Prostate gland (tissue), 2 donors: ENCODE data around the gene DSCAML1. TPM values are rescaled to one million over a fixed set of nuclear protein-coding genes. Genes with fewer than 3 reads are reported as not detected.

Experiments used
- DNase-seq: peaks from one replicate; pipeline ENCODE4 v3.0.0-alpha.2; 2019; ENCODE audit warnings: low spot score
- H3K27ac ChIP-seq, 2 donors: fragments of 200-600 bp; sonication (generic); 2 replicates each; pipeline ENCODE4 v1.5.1; 2017 to 2019
- H3K27me3 ChIP-seq: fragments of 200-600 bp; sonication (generic); replicated peaks from 2 replicates; pipeline ENCODE4 v1.5.1; 2019; ENCODE audit not compliant: insufficient read depth
- H3K36me3 ChIP-seq, 2 donors: fragments of 200-600 bp; sonication (generic); 1 replicate in 1 of 2; 2 replicates in 1 of 2; pipeline versions ENCODE4 v1.5.1 to v1.8.1; 2017 to 2019
- H3K4me1 ChIP-seq: fragments of 200-600 bp; sonication (generic); replicated peaks from 2 replicates; pipeline ENCODE4 v1.5.1; 2019
- H3K4me3 ChIP-seq, 2 donors: fragments of 200-600 bp; sonication (generic); 2 replicates each; pipeline ENCODE4 v1.5.1; 2017 to 2019
- H3K9me3 ChIP-seq: fragments of 200-600 bp; sonication (generic); 2 replicates; pipeline ENCODE4 v1.5.1; 2017
- POLR2A ChIP-seq: fragments of 450-650 bp; IDR thresholded peaks from one replicate; pipeline ENCODE4 v1.6.1; 2016; ENCODE audit warnings: antibody characterized with exemption, mild to moderate bottlenecking
- POLR2AphosphoS5 ChIP-seq: sonication (generic); formaldehyde crosslinking; IDR thresholded peaks from one replicate; pipeline ENCODE4 v1.6.1; 2017; ENCODE audit warnings: antibody characterized with exemption
- WGBS: methylation state at CpG from one replicate; pipeline ENCODE4 v1.1.5; 2018; 5-methylcytosine and 5-hydroxymethylcytosine counted together
- intact Hi-C: fragments of 100-400 bp; cut with DNase I; formaldehyde crosslinking; loops from one replicate; pipeline ENCODE4 v1.14.2; 2022
- total RNA-seq, 2 donors: library from RNA; depleted of rRNA; stranded (reverse); fragments of >200 nt; gene quantifications; one replicate each; pipeline ENCODE4 v1.1.0, GENCODE V29; 2016
- TF ChIP-seq, protein P1 (sequence below), 4 experiments: fragments of 200-600 bp in 2 of 4; fragments of 450-650 bp in 2 of 4; sonication (generic) in 2 of 4; IDR thresholded peaks; 1 replicate in 3 of 4; 2 replicates in 1 of 4; pipeline ENCODE4 v1.5.1; 2016 to 2019; ENCODE audit warnings: antibody characterized with exemption in 4 of 4, mild to moderate bottlenecking in 2 of 4, moderate library complexity in 2 of 4

Gene DSCAML1
- total RNA-seq, 2 donors from 2014 or later: 0.14 to 2.8 TPM

DNA sequence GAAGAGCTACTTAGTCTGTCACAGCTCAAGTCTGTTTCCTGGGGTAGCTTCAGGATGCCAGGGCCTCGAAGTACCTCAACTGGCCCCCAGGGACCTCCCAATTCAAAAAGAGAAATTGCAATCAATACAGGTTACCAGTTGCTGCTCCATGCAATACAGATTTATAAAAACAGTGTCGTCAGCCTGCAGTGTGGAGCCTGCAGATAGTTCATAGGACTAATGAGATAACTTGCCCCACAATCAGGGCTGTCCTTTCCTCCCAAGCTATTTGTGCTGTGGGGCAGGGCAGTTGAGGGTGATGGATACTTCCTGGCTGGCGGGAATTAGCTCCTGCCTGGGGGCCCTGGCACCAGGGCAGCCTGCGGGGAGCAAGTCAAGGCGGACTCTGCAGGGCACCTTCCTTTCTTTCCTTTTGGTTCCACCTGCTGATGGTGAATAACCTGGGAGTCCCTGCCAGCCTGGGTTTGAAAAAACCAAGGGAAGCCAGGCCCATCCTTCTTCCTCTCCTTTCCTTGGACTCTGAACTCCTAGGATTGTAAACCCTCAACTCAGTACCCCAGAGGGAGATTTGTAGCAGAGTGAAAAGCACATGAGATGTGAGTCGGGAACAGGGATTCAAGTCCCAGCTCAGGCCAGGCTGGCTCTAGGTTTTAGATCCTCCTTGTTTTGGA is 252.8 kb downstream of the DSCAML1 start:
- DNase-seq: no peak
- intact Hi-C loops: no loop called here
- Histone ChIP-seq H3K36me3 (no peaks in the 10 kb centered on the region), H3K27me3 (no peaks in the 10 kb centered on the region), H3K27ac (no peak overlapping the region), H3K4me3 (no peak overlapping the region), H3K4me1 (no peaks in the 10 kb centered on the region), H3K9me3 (no peaks in the 10 kb centered on the region)
- WGBS: 82% methylated on average over 6 of the region's 6 CpGs
- TF ChIP-seq POLR2A (no peak), POLR2AphosphoS5 (no peak)
- TF ChIP-seq, protein P1, sequence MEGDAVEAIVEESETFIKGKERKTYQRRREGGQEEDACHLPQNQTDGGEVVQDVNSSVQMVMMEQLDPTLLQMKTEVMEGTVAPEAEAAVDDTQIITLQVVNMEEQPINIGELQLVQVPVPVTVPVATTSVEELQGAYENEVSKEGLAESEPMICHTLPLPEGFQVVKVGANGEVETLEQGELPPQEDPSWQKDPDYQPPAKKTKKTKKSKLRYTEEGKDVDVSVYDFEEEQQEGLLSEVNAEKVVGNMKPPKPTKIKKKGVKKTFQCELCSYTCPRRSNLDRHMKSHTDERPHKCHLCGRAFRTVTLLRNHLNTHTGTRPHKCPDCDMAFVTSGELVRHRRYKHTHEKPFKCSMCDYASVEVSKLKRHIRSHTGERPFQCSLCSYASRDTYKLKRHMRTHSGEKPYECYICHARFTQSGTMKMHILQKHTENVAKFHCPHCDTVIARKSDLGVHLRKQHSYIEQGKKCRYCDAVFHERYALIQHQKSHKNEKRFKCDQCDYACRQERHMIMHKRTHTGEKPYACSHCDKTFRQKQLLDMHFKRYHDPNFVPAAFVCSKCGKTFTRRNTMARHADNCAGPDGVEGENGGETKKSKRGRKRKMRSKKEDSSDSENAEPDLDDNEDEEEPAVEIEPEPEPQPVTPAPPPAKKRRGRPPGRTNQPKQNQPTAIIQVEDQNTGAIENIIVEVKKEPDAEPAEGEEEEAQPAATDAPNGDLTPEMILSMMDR (IDR thresholded peaks at IDR 0.05): no peak

DNA sequence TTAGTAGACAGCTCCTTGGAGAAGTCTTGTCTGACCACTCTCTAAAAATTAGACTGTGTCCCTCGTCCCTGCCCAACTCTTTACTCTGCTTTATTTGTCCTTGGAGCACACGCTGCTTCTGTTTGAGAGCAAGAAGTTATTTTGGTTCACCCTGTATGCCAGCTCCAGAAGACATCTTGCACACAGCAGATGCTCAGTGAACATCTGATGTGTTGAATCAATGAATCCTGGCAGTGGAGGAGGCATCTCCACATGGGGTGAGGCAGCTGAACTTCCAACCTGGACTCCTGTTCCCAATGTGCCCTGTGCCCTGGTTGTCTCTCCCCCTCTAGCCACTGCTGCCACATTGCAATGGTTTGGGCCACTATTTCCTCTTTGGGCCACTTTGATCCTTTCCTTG is 255.8 kb downstream of the DSCAML1 start:
- Histone ChIP-seq H3K4me1 (no peaks in the 10 kb centered on the region), H3K27ac (no peak overlapping the region), H3K4me3 (no peak overlapping the region), H3K36me3 (no peaks in the 10 kb centered on the region), H3K9me3 (no peaks in the 10 kb centered on the region), H3K27me3 (no peaks in the 10 kb centered on the region)
- WGBS: 51% methylated on average over 2 of the region's 2 CpGs
- intact Hi-C loops: no loop called here
- TF ChIP-seq, protein P1 (IDR thresholded peaks at IDR 0.05): no peak
- TF ChIP-seq POLR2AphosphoS5: no peak
- no peak for TF ChIP-seq POLR2A
- no peak for DNase-seq

DNA sequence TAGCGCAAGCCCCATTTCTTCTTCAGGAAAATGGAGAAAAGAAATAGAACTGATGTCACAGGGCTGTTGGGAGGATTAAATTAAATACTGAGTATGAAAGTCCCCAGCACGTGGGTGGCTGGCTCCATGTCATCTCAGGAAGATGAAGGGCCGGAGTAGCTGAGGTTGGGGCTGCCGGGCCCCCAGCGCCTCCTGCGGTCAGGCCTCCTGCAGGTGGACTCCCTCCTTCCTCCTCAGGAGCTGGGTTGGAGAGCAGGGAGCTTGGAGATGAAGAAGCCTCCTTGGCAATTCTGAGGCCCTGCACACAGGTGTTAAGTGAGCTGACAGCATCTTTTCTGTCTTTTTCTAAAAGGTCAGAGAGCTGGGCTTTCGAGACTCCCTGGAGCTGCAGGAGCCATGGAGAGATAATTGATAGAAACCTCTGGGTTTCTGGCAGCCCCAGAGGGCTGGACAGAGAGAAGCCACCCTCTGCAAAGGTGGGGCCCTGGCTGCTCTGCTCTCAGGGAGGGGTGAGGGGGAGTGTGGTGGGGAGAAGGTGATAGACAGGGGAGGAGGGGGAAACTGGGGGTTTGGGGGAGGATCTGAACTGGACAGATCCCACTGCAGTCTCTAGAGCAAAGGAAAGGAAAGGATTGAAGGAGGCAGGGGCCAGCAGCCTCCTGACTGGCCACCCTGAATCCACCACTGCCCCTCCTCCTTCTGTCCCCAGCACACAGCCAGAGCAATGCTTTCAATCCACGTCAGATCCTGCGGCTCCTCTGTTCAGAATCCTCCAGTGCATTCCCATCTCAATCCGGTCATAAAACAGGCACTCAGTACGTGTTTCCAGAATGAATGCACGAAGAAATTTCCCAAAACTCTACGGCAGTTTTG is 258.5 kb downstream of the DSCAML1 start:
- Histone ChIP-seq H3K27me3 (no peaks in the 10 kb centered on the region), H3K9me3 (no peaks in the 10 kb centered on the region), H3K36me3 (no peaks in the 10 kb centered on the region), H3K27ac (no peak overlapping the region), H3K4me3 (no peak overlapping the region), H3K4me1 (no peaks in the 10 kb centered on the region)
- intact Hi-C loops: no loop called here
- WGBS: 62% methylated on average over 13 of the region's 13 CpGs
- no peak for TF ChIP-seq POLR2AphosphoS5
- DNase-seq: no peak

DNA sequence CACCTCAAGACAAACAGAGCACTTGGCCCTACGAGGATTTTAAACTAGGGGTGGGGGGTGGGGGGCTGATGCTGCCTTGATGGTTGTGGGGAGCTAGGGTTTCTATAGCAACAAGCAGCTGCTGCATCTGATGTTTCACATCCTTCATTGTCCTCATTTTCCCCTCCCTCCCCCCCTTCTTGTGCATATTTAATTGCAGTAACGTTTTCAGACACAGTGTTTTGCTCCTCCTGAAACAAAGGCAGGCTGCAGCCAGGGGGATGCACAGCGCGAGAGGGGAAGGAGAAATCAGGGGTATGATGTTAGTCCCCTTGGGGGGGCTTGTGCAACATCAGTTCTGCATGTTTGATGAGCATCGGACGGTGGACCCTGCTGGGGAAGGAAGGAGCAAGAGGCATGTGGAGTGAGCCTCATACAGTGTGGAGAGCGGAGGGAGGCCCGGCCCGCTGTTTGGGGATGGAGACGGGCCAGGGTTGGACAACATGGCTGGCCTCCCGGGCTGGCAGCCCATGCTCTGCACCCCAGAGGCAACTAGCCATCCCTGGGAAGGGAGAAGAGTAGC is 261.1 kb downstream of the DSCAML1 start:
- H3K27me3 ChIP-seq: no peaks in the 10 kb centered on the region
- H3K36me3 ChIP-seq: no peaks in the 10 kb centered on the region
- no peaks in the 10 kb centered on the region for H3K9me3 ChIP-seq
- DNase-seq: no peak
- H3K27ac ChIP-seq: no peak overlapping the region
- TF ChIP-seq POLR2AphosphoS5: no peak
- TF ChIP-seq, protein P1 (IDR thresholded peaks at IDR 0.05): no peak
- TF ChIP-seq POLR2A: no peak
- no peaks in the 10 kb centered on the region for H3K4me1 ChIP-seq
- no peak overlapping the region for H3K4me3 ChIP-seq
- intact Hi-C loops: no loop called here
- WGBS: 47% methylated on average over 11 of the region's 11 CpGs

DNA sequence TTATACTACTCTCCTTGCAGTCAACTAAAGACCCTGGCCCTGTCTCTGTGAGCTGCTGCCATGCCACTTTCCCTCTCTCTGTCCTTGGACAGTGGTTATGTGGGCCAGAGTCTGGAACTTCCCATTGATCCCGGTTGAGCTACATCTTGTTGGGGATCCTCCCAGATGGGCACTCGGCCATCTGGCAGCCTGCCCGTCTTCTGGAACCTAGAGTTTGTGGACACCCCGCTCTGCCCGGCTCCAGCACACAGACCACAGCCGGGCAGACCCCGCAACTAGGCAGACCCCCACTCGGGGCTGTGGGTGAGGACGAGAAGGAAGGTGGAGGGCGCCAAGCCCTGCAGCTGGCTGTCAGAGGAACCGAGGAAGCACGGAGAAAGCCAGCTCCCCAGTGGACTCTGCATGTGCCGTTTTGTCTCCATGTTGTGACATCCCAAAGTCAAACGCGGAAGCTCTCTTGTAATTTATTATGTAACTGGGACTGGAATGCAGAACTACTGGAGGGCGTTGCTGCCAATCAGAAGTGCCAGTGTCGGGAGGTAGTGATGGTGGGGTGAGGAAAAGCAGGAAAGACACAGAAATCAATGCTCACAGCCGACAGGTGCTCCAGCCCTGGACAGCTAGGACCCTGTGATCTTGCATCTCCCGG is 261.7 kb downstream of the DSCAML1 start:
- TF ChIP-seq POLR2A: no peak
- TF ChIP-seq POLR2AphosphoS5: no peak
- TF ChIP-seq, protein P1 (IDR thresholded peaks at IDR 0.05): no peak
- H3K4me3 ChIP-seq: no peak overlapping the region
- intact Hi-C loops: no loop called here
- H3K27me3 ChIP-seq: no peaks in the 10 kb centered on the region
- 22% methylated on average over 19 of the region's 19 CpGs for WGBS
- no peak for DNase-seq
- no peaks in the 10 kb centered on the region for H3K4me1 ChIP-seq
- no peak overlapping the region for H3K27ac ChIP-seq
- no peaks in the 10 kb centered on the region for H3K36me3 ChIP-seq
- H3K9me3 ChIP-seq: no peaks in the 10 kb centered on the region
